Stimulated activated CD4-positive, alpha-beta T cell treated with anti-CD3 and anti-CD28 coated beads, Interleukin-4, amount 100 ng/mL, for 24 hours (primary cell): ENCODE data around the gene XG.
"Not testable (repeated sequence)": the region's sequence is repeated elsewhere in the genome, so short reads cannot be mapped to it uniquely, and the experiment has no call there.

Experiments
- DNase-seq: peaks from one replicate; pipeline ENCODE4 v3.0.0-alpha.2; 2020

The XG gene

GRCh38 chrX:2735270-2735669 lies 16.6 kb upstream of the XG start:
- no peak for DNase-seq

- DNase-seq = no peak
Observed at GRCh38 chrX:2740672-2741071, 11.2 kb upstream of the XG start.

- no peak for DNase-seq
Observed at GRCh38 chrX:2741386-2741785, 10.5 kb upstream of the XG start.

- not testable (repeated sequence) for DNase-seq
Observed at GRCh38 chrX:2746250-2746649, 5.6 kb upstream of the XG start.

- DNase-seq = no peak
Observed at GRCh38 chrX:2748171-2748814, 3.5 kb upstream of the XG start.

GRCh38 chrX:2748815-2749188 lies 3.0 kb upstream of the XG start:
- DNase-seq = no peak

GRCh38 chrX:2751291-2751690 lies 549 bp upstream of the XG start:
- DNase-seq = no peak

GRCh38 chrX:2752441-2752840 lies 601 bp downstream of the XG start:
- DNase-seq = not testable (repeated sequence)

- not testable (repeated sequence) for DNase-seq
Observed at GRCh38 chrX:2755163-2755715, 3.4 kb downstream of the XG start.

- no peak for DNase-seq
Observed at GRCh38 chrX:2756548-2756947, 4.7 kb downstream of the XG start.

- no peak for DNase-seq
Observed at GRCh38 chrX:2761246-2761645, 9.4 kb downstream of the XG start.

GRCh38 chrX:2762671-2763070 lies 10.8 kb downstream of the XG start:
- DNase-seq = not testable (repeated sequence)

GRCh38 chrX:2764766-2765548 lies 13.1 kb downstream of the XG start:
- DNase-seq = not testable (repeated sequence)

- no peak for DNase-seq
Observed at GRCh38 chrX:2765549-2765830, 13.7 kb downstream of the XG start.

- no peak for DNase-seq
Observed at GRCh38 chrX:2766906-2767305, 15.1 kb downstream of the XG start.

GRCh38 chrX:2767631-2768455 lies 16.0 kb downstream of the XG start:
- DNase-seq = no peak

- no peak for DNase-seq
Observed at GRCh38 chrX:2769615-2770014, 17.8 kb downstream of the XG start.

- not testable (repeated sequence) for DNase-seq
Observed at GRCh38 chrX:2773166-2774055, 21.6 kb downstream of the XG start.

GRCh38 chrX:2774057-2774456 lies 22.2 kb downstream of the XG start:
- DNase-seq = no peak

- no peak for DNase-seq
Observed at GRCh38 chrX:2774776-2775175, 22.9 kb downstream of the XG start.

- DNase-seq = not testable (repeated sequence)
Observed at GRCh38 chrX:2780472-2781225, 28.8 kb downstream of the XG start.

- no peak for DNase-seq
Observed at GRCh38 chrX:2781226-2781571, 29.4 kb downstream of the XG start.
